Measurements from ENCODE around the gene TFPT.

Gene TFPT

DNA sequence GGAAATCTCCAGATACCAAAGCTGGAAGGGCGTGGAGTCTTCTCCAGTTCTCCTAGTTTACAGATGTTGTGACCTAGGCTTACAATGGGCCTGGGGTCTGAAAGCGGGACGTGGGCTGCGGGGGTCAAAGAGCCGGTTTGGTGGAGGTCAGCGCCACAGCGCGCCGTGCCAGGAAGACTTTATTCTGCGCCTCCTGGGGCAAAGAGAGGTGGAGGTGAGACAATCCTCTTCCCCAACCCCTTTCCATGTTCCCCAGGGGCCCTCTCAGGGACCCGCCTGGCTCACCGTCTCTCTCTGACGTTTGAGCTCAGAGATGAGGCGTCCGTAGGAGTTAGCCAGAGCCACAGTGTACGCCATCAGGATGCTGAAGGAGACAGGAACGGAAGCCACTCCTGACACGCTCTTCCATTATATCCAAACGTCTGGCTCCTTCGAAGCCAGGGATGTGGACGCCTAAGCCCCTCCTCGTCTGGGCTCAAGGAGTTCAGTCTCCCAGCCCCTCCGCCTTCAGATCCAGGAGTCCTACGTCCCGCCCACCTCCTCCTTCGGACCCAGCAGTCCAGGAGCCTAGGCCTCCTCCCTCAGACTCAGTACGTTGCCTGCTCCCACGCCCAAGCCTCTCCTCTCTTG lies 44.8 kb upstream of the TFPT start:
- TF ChIP-seq, protein P1, sequence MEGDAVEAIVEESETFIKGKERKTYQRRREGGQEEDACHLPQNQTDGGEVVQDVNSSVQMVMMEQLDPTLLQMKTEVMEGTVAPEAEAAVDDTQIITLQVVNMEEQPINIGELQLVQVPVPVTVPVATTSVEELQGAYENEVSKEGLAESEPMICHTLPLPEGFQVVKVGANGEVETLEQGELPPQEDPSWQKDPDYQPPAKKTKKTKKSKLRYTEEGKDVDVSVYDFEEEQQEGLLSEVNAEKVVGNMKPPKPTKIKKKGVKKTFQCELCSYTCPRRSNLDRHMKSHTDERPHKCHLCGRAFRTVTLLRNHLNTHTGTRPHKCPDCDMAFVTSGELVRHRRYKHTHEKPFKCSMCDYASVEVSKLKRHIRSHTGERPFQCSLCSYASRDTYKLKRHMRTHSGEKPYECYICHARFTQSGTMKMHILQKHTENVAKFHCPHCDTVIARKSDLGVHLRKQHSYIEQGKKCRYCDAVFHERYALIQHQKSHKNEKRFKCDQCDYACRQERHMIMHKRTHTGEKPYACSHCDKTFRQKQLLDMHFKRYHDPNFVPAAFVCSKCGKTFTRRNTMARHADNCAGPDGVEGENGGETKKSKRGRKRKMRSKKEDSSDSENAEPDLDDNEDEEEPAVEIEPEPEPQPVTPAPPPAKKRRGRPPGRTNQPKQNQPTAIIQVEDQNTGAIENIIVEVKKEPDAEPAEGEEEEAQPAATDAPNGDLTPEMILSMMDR (IDR thresholded peaks at IDR 0.05; ENCODE audit: control insufficient read depth, extremely low read depth, insufficient read depth) = no peak
- DNase-seq (ENCODE audit: low read depth) = no peak

GRCh38 chr19:54159352-54160181 lies 44.1 kb upstream of the TFPT start, which contains the start of gene LENG1:
TSS of gene LENG1 (minus strand) at chr19:54159721. CDS start at chr19:54159695, 26 bp downstream.
- H3K4me3 ChIP-seq (ENCODE audit: low read depth, low read length) = peak within 1 kb of the TSS; percentile 62
- TF ChIP-seq, protein P1 (IDR thresholded peaks at IDR 0.05; ENCODE audit: control insufficient read depth, extremely low read depth, insufficient read depth) = peak; percentile 31
- peak; percentile 100 for DNase-seq (ENCODE audit: low read depth)

More for the DNA sequence above, 44.8 kb upstream of the TFPT start:
- peak overlapping the region; percentile 62 for H3K4me3 ChIP-seq (ENCODE audit: low read depth, low read length)

DNA sequence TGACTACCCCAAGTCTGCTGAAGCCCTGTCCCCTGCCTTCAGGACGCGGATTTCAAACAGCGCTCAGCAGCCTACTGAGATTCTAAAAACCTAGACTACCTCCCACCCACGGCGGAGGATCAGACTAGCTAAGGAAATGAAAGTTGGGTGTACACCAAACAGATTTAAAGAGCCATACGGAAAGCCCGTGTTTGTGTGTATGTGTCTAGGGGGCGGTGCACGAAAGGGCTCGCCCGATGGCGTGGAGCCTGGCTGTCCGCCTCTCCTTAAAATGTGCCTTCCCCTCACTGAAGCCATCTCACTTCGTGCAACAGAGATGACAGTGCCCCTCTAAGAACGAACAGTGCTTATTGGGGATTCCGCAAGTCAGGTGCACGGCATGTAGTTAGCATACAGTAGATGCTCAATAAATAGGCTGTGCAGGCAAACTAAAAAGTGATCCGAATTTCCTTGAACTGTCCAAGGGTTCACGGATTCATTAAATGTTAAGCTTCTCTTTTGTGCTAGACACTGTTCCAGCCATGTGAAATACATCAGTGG lies 43.4 kb upstream of the TFPT start:
- H3K4me3 ChIP-seq (ENCODE audit: low read depth, low read length) = peak overlapping the region; percentile 62
- no peak for DNase-seq (ENCODE audit: low read depth)
- TF ChIP-seq, protein P1 (IDR thresholded peaks at IDR 0.05; ENCODE audit: control insufficient read depth, extremely low read depth, insufficient read depth) = no peak

DNA sequence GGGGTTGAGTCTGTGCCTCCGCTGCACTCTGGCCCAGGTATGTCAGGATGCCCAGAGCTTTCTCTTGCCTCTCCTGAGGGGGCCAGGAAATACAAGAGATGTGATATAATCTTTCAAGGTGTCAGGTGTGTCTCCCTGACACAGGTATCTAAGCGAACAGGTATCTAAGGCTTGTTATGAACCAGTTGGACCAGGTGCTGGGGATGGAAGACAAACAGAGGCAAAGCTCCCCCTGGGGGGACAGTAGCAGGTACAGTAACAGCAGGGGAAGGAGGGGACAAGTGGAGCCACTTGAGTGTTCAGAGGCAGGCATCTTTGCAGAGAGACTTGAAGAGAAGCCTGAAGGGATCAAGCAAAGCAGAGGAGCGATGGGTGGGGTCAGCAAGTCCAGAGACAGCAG lies 41.5 kb upstream of the TFPT start:
- H3K4me3 ChIP-seq (ENCODE audit: low read depth, low read length) = no peak overlapping the region
- TF ChIP-seq, protein P1 (IDR thresholded peaks at IDR 0.05; ENCODE audit: control insufficient read depth, extremely low read depth, insufficient read depth) = no peak
- no peak for DNase-seq (ENCODE audit: low read depth)

GRCh38 chr19:54156490-54156889 lies 41.0 kb upstream of the TFPT start:
- no peak for DNase-seq (ENCODE audit: low read depth)
- TF ChIP-seq, protein P1 (IDR thresholded peaks at IDR 0.05; ENCODE audit: control insufficient read depth, extremely low read depth, insufficient read depth) = no peak
- H3K4me3 ChIP-seq (ENCODE audit: low read depth, low read length) = no peak overlapping the region

DNA sequence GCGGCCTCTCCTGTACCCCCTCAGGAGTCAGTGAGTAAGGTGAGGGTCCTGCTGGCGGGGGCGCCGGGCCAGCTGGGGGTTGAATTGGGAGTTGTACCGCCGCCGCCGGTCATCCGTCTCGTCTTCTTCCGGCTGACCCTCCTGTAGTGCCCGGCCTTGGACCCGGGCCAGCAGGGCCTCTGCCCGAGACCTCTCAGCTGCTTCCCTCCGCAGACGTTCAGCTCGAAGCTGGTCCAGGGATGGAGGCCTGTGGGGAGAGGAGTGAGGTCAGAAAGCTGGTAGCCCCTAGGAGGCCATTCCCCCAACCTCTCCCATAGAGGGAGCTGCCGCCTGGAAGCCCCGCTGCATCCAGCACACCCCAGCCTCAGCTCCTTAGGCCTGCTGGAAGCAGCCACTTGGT lies 40.2 kb upstream of the TFPT start:
- TF ChIP-seq, protein P1 (IDR thresholded peaks at IDR 0.05; ENCODE audit: control insufficient read depth, extremely low read depth, insufficient read depth) = no peak
- no peak for DNase-seq (ENCODE audit: low read depth)
- no peak overlapping the region for H3K4me3 ChIP-seq (ENCODE audit: low read depth, low read length)

All from LNCaP clone FGC (cell line).